Cardiac fibroblast (primary cell): ENCODE data around the gene FAM50A.
A peak's percentile ranks its signal among the peaks of the same experiment; 100 is the strongest.

Experiments used
- DNase-seq, 2 donors: peaks; one replicate each; pipeline versions ENCODE4 v3.0.0 to v3.0.0-alpha.2; 2010; ENCODE audit warnings: low read depth in 2 of 2
- H3K4me3 ChIP-seq, 2 donors: replicated peaks in 1 of 2; 1 replicate in 1 of 2; 2 replicates in 1 of 2; pipeline ENCODE4 v1.5.1; 2011; ENCODE audit warnings: low read depth in 2 of 2, low read length in 2 of 2, mild to moderate bottlenecking in 2 of 2, moderate library complexity in 1 of 2
- TF ChIP-seq, protein P1 (sequence below): IDR thresholded peaks from one replicate; pipeline ENCODE4 v1.5.1; 2011; ENCODE audit warnings: low read depth, mild to moderate bottlenecking, low read length, inconsistent platforms

Gene FAM50A

DNA sequence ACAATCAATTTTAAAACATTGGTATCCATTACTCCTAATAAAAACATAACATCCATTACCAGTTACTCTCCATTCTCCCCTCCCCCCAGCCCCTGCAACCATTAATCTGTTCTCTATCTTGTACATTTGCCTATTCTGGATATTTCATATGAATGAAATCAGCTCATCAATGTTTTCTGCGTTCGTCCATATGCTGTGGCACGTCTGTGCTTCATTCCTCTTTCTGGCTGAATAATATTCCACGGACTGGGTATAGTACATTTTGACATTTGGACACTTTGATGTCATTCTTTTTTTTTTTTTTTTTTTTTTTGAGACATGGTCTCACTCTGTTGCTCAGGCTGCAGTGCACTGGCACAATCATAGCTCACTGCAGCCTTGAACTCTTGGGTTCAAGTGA, 40.1 kb upstream of the FAM50A start:
- no peak overlapping the region for H3K4me3 ChIP-seq
- no peak for DNase-seq
- TF ChIP-seq, protein P1, sequence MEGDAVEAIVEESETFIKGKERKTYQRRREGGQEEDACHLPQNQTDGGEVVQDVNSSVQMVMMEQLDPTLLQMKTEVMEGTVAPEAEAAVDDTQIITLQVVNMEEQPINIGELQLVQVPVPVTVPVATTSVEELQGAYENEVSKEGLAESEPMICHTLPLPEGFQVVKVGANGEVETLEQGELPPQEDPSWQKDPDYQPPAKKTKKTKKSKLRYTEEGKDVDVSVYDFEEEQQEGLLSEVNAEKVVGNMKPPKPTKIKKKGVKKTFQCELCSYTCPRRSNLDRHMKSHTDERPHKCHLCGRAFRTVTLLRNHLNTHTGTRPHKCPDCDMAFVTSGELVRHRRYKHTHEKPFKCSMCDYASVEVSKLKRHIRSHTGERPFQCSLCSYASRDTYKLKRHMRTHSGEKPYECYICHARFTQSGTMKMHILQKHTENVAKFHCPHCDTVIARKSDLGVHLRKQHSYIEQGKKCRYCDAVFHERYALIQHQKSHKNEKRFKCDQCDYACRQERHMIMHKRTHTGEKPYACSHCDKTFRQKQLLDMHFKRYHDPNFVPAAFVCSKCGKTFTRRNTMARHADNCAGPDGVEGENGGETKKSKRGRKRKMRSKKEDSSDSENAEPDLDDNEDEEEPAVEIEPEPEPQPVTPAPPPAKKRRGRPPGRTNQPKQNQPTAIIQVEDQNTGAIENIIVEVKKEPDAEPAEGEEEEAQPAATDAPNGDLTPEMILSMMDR = no peak

DNA sequence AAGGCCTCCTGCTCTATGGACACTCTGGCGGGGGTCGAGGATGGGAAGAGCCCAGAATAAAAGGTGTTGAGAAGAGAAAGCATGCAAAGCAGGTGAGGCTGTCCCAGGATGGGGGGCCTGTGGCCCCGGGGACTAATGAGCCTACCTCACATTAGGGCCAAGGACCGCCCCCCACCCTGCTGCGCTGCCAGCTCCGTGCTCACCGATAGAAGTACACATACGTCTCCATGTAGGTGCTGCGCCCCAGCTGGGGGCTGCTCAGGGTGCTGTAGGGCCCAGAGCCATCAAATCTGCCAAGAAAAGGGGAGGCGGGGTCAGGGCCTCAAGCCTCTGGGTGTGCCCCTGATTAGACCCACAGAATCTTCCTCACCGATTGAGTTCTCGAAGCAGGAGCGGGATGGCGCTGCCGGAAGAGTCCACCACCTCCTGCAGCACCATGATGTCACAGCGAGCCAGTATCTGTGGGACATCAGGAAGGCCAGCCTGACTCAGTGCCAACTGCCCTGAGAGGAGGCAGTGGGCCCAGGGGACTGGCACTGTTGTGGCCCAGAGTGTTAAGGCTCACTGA, 39.2 kb upstream of the FAM50A start:
- no peak overlapping the region for H3K4me3 ChIP-seq
- TF ChIP-seq, protein P1 = no peak
- no peak for DNase-seq

DNA sequence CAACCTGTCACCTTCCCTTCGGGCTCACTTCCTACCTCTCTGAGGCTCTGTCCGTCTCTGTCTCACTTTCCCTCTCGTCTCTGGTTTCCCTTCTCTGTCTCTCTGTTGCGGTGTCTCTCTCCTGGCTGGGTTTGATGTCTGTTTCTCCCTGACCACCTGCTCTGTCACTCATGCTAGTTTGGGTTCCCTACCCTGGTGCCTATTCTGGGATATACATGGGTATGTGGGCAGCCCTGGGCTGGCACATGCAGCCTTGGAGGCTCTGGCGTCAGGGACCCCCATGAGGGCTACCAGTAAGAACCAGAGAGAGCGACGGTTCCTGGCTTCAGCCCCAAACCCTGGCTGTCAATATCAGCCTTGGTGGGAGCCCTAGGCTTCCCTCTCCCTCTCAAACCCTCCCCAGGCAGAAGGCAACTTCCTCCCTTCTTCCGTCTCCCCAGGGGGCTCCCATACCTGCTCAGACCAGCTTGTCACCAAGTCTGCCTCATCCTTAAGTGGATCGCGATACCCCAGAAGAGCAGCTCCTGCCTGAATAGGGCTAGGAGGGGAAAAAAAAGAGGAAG, 35.2 kb upstream of the FAM50A start:
- H3K4me3 ChIP-seq = peak overlapping the region; percentile 36 to 60
- no peak for DNase-seq
- TF ChIP-seq, protein P1 = no peak

DNA sequence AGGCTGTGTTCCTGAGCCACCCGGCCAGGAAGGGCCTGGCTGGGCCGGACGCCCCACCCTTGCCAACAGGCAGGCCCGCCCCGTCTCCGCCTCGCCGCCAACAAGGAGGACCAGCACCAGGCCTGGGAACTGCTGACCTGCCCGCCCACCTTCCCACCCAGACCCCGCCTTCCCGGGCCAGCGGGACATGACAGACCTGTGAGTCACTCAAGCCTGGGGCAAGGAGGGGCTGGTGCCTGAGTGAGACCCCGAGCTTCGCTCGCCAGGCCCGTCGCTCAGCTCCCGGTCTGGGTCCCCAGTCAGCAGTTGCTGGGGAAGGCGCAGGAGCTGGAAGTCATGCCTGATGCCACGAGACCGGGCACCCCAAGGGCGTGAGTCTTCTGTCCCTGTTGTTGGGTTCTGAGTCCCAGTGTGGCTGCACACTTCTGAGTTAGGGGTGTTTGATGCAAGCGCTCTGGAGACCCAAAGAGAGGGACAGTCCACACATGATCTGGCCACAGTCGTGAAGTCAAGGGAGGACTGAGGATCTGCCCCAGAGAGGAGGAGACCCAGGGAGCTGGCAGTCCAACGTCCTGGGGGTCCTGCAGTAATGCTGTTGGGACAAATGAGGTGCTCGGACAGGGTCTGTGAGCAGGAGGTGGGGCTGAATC, 34.6 kb upstream of the FAM50A start, which contains the start of gene DNASE1L1:
Gene DNASE1L1, minus strand, starts transcription at position 33 of the 650 bp plus-strand sequence. CDS start 3,686 bp downstream, outside the sequence.
- DNase-seq = peak; percentile 88 to 92
- H3K4me3 ChIP-seq = peak within 1 kb of the TSS; percentile 36 to 60

DNA sequence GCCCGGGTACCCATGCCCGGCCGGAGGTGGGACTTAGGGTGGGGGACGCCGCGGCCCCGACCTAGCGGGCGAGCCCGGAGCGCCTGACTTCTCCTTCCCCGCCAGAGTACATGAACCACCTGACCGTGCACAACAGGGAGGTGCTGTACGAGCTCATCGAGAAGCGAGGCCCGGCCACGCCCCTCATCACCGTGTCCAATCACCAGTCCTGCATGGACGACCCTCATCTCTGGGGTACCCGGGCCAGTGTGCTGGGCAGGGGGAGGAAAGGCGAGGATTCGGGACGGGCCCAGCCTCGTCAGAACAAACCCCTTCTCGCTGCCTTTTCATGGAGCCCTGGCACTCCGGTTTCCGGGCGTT, 32.0 kb upstream of the FAM50A start:
- DNase-seq = peak; percentile 52 to 53
- H3K4me3 ChIP-seq = peak overlapping the region; percentile 50 to 68
- TF ChIP-seq, protein P1 = no peak

More for the DNA sequence above, 34.6 kb upstream of the FAM50A start, which contains the start of gene DNASE1L1:
- TF ChIP-seq, protein P1 = no peak

DNA sequence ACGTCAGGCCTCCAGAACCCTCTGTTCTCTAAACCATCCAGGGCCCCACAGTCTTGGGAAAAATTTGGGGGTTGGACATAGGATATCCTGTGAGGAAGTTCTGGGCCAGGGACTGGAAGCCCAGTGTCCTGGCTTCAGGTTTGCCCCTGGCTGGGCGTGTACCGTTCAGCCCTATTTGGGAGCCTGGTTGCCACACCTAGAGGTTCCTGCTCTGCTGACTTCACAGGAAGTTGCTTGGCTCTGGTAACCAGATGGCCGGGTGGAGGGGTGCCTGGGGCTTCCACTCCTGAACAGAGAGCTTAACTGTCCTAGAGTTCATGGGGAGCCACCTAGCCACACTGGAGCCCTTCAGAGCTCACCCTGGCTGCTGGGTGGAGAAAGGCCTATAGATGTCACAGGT, 31.5 kb upstream of the FAM50A start:
- DNase-seq = peak; percentile 13 to 17
- TF ChIP-seq, protein P1 = no peak
- peak overlapping the region; percentile 50 to 68 for H3K4me3 ChIP-seq
